HK-2 (cell line): ENCODE data around the gene GRIK3.

ENCODE experiments used
- DNase-seq: peaks from one replicate; pipeline ENCODE4 v3.0.0-alpha.2; 2018; ENCODE audit not compliant: unreplicated experiment

The GRIK3 gene

GRCh38 chr1:36880155-36881067, 153.9 kb downstream of the GRIK3 start:
- no peak for DNase-seq

- no peak for DNase-seq
Observed at GRCh38 chr1:36879613-36880012, 154.7 kb downstream of the GRIK3 start.

- no peak for DNase-seq
Observed at GRCh38 chr1:36876990-36877389, 157.3 kb downstream of the GRIK3 start.

GRCh38 chr1:36874271-36875060, 159.8 kb downstream of the GRIK3 start:
- no peak for DNase-seq

- no peak for DNase-seq
Observed at GRCh38 chr1:36872858-36873257, 161.5 kb downstream of the GRIK3 start.

- DNase-seq = no peak
Observed at GRCh38 chr1:36872126-36872754, 162.1 kb downstream of the GRIK3 start.

GRCh38 chr1:36871146-36871971, 163.0 kb downstream of the GRIK3 start:
- no peak for DNase-seq

GRCh38 chr1:36869826-36870225, 164.5 kb downstream of the GRIK3 start:
- no peak for DNase-seq

- no peak for DNase-seq
Observed at GRCh38 chr1:36869054-36869453, 165.3 kb downstream of the GRIK3 start.

GRCh38 chr1:36867575-36867974, 166.7 kb downstream of the GRIK3 start:
- no peak for DNase-seq

GRCh38 chr1:36866169-36866814, 168.0 kb downstream of the GRIK3 start:
- no peak for DNase-seq

GRCh38 chr1:36865602-36865900, 168.8 kb downstream of the GRIK3 start:
- DNase-seq = no peak

- DNase-seq = no peak
Observed at GRCh38 chr1:36864823-36865601, 169.3 kb downstream of the GRIK3 start.

GRCh38 chr1:36864182-36864822, 170.0 kb downstream of the GRIK3 start:
- DNase-seq = no peak

- DNase-seq = no peak
Observed at GRCh38 chr1:36863500-36863899, 170.8 kb downstream of the GRIK3 start.

GRCh38 chr1:36863061-36863460, 171.3 kb downstream of the GRIK3 start:
- DNase-seq = no peak

- DNase-seq = no peak
Observed at GRCh38 chr1:36861375-36861774, 172.9 kb downstream of the GRIK3 start.

- no peak for DNase-seq
Observed at GRCh38 chr1:36859926-36860325, 174.4 kb downstream of the GRIK3 start.

- DNase-seq = no peak
Observed at GRCh38 chr1:36858981-36859380, 175.3 kb downstream of the GRIK3 start.

GRCh38 chr1:36858553-36858952, 175.8 kb downstream of the GRIK3 start:
- no peak for DNase-seq
